Measurements from ENCODE around the gene OR2Y1. TPM values are rescaled to one million over a fixed set of nuclear protein-coding genes. Genes with fewer than 3 reads are reported as not detected.
"Not testable (repeated sequence)": the region's sequence is repeated elsewhere in the genome, so short reads cannot be mapped to it uniquely, and the experiment has no call there.

OR2Y1 gene
- total and polyA plus RNA-seq, 2 donors (not counting 1 experiment from before 2014, with no cell fraction given) = not detected

DNA sequence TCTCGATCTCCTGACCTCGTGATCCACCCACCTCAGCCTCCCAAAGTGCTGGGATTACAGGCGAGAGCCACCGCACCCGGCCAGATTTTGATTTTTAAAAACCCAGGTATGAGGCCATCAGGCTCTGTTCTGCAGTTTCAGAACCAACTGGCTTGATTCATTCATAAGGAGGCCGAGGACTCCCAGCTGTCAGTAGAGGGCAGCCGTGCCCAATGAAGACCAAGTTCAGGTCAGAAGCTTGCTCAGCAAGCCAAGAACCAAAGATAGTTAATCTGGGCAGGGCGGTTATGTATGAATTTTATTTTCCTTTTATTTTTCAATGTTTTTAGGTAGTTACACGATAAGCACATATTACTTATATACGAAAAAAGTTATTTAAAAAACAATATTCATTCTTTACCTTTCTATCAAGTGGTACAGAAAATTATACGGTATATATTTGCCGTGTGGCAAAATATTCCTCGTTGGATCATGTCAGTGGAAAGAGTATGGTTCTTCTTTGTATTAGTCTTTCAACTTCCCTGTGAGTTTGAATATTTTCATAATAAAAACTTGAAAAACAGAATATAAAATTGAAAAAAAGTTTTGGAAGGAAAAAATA, 44.7 kb upstream of the OR2Y1 start:
- Histone ChIP-seq H4K20me1 (ENCODE audit: control insufficient read depth, extremely low read depth, insufficient read depth, low read length) (no peaks in the 10 kb centered on the region), H3K9me3 (ENCODE audit: control insufficient read depth, insufficient read depth, low read depth, low read length) (no peaks in the 10 kb centered on the region), H3K36me3 (ENCODE audit: control insufficient read depth, insufficient read depth, low read length) (no peaks in the 10 kb centered on the region), H3K79me2 (ENCODE audit: control insufficient read depth, insufficient read depth, low read length) (no peaks in the 10 kb centered on the region), H3K27ac (ENCODE audit: insufficient read depth, low read length) (peak overlapping the region; percentile 94), H3K27me3 (ENCODE audit: control insufficient read depth, insufficient read depth, low read length) (no peaks in the 10 kb centered on the region), H3K4me3 (replicated peaks in 1 of 4; ENCODE audit: control extremely low read depth in 1 of 4, insufficient read depth in 1 of 4, low read depth in 3 of 4, low read length in 4 of 4) (no peak overlapping the region), H3K9ac (ENCODE audit: insufficient read depth, low read length) (no peak overlapping the region), H2AFZ (ENCODE audit: low read length) (no peak overlapping the region), H3K4me2 (ENCODE audit: extremely low read depth, insufficient read depth, low read length) (peak overlapping the region; percentile 78), H3K4me1 (ENCODE audit: control insufficient read depth, extremely low read depth, insufficient read depth, low read length) (peaks cover 31% of the 10 kb centered on the region)
- DNase-seq (ENCODE audit: low read depth in 2 of 2) = peak; percentile 77 to 89
- TF ChIP-seq CTCF (conservative IDR thresholded peaks at IDR 0.05 in 1 of 2, IDR thresholded peaks at IDR 0.05 in 1 of 2; ENCODE audit: low read depth in 1 of 2, low read length in 2 of 2) = peak; percentile 76 to 84
- no peak for TF ChIP-seq EZH2 (IDR thresholded peaks at IDR 0.05; ENCODE audit: low read length, missing control alignments)

DNA sequence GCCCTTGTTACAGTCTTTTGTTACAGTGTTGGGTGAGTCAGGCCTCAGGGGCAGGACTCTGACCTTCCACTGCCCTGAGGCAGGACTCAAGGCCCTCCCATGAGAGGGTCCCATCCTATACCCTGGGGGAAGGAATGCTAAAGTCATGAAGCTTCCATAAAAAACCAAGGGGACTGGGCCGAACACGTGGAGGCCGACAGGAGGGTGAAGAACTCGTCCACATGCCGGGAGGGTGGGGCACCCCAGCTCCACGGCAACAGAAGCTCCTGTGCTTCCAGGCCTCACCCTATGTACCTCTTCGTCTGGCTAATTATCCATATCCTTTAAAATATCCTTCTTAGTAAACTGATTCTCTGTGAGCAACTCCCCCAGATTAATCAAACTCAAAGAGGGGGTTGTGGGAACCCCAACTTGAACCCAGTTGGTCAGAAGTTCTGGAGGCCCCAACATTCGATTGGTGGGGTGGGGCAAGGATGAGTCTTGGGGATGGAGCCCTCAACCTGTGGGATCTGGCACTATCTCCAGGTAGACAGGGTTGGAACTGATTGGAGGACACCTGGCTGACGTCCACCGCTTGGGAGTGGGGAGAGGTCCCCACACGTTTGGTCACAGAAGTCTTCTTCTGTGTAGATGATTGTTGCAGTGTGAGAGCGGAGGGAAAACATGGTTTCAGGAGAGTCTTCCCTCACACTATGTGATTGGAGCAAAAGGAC, 43.6 kb upstream of the OR2Y1 start:
- Histone ChIP-seq H3K4me3 (replicated peaks in 1 of 4; ENCODE audit: control extremely low read depth in 1 of 4, insufficient read depth in 1 of 4, low read depth in 3 of 4, low read length in 4 of 4) (no peak overlapping the region), H3K4me1 (ENCODE audit: control insufficient read depth, extremely low read depth, insufficient read depth, low read length) (peaks cover 31% of the 10 kb centered on the region), H3K36me3 (ENCODE audit: control insufficient read depth, insufficient read depth, low read length) (no peaks in the 10 kb centered on the region), H3K4me2 (ENCODE audit: extremely low read depth, insufficient read depth, low read length) (no peak overlapping the region), H3K9ac (ENCODE audit: insufficient read depth, low read length) (no peak overlapping the region), H4K20me1 (ENCODE audit: control insufficient read depth, extremely low read depth, insufficient read depth, low read length) (no peaks in the 10 kb centered on the region), H3K27ac (ENCODE audit: insufficient read depth, low read length) (no peak overlapping the region), H3K9me3 (ENCODE audit: control insufficient read depth, insufficient read depth, low read depth, low read length) (no peaks in the 10 kb centered on the region), H3K27me3 (ENCODE audit: control insufficient read depth, insufficient read depth, low read length) (no peaks in the 10 kb centered on the region), H3K79me2 (ENCODE audit: control insufficient read depth, insufficient read depth, low read length) (no peaks in the 10 kb centered on the region), H2AFZ (ENCODE audit: low read length) (no peak overlapping the region)
- no peak for DNase-seq (ENCODE audit: low read depth in 2 of 2)
- TF ChIP-seq CTCF (conservative IDR thresholded peaks at IDR 0.05 in 1 of 2, IDR thresholded peaks at IDR 0.05 in 1 of 2; ENCODE audit: low read depth in 1 of 2, low read length in 2 of 2) (no peak), EZH2 (IDR thresholded peaks at IDR 0.05; ENCODE audit: low read length, missing control alignments) (no peak)

DNA sequence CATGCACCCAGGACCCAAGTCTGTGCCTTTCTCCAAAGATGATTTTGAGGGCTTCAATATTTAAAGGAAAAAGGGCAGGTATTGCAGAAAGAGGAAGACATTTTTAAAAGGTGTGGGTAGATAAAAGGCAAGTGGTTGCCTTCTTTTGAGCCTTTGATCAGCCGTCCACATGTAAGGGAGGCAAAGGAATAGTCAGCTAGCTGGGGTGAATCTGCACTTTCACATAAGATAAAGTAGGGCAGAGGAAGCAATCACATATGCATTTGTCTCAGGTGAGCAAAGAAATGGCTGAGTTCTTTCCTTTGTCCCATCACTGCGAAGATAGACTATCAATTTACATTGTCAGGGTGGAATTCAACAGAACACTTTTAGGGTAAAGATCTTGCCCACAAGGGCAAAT, 42.9 kb upstream of the OR2Y1 start:
- no peak for TF ChIP-seq CTCF (conservative IDR thresholded peaks at IDR 0.05 in 1 of 2, IDR thresholded peaks at IDR 0.05 in 1 of 2; ENCODE audit: low read depth in 1 of 2, low read length in 2 of 2)
- no peak for TF ChIP-seq EZH2 (IDR thresholded peaks at IDR 0.05; ENCODE audit: low read length, missing control alignments)
- no peak for DNase-seq (ENCODE audit: low read depth in 2 of 2)
- Histone ChIP-seq H3K27ac (ENCODE audit: insufficient read depth, low read length) (no peak overlapping the region), H3K9ac (ENCODE audit: insufficient read depth, low read length) (no peak overlapping the region), H2AFZ (ENCODE audit: low read length) (no peak overlapping the region), H3K27me3 (ENCODE audit: control insufficient read depth, insufficient read depth, low read length) (no peaks in the 10 kb centered on the region), H3K79me2 (ENCODE audit: control insufficient read depth, insufficient read depth, low read length) (no peaks in the 10 kb centered on the region), H3K9me3 (ENCODE audit: control insufficient read depth, insufficient read depth, low read depth, low read length) (no peaks in the 10 kb centered on the region), H3K4me2 (ENCODE audit: extremely low read depth, insufficient read depth, low read length) (no peak overlapping the region), H4K20me1 (ENCODE audit: control insufficient read depth, extremely low read depth, insufficient read depth, low read length) (no peaks in the 10 kb centered on the region), H3K4me3 (replicated peaks in 1 of 4; ENCODE audit: control extremely low read depth in 1 of 4, insufficient read depth in 1 of 4, low read depth in 3 of 4, low read length in 4 of 4) (no peak overlapping the region), H3K4me1 (ENCODE audit: control insufficient read depth, extremely low read depth, insufficient read depth, low read length) (peaks cover 29% of the 10 kb centered on the region), H3K36me3 (ENCODE audit: control insufficient read depth, insufficient read depth, low read length) (no peaks in the 10 kb centered on the region)

- not testable (repeated sequence) for H3K79me2 ChIP-seq (ENCODE audit: control insufficient read depth, insufficient read depth, low read length); H3K36me3 ChIP-seq (ENCODE audit: control insufficient read depth, insufficient read depth, low read length); H3K27ac ChIP-seq (ENCODE audit: insufficient read depth, low read length); H3K4me2 ChIP-seq (ENCODE audit: extremely low read depth, insufficient read depth, low read length); H3K9ac ChIP-seq (ENCODE audit: insufficient read depth, low read length); H3K27me3 ChIP-seq (ENCODE audit: control insufficient read depth, insufficient read depth, low read length); H2AFZ ChIP-seq (ENCODE audit: low read length); H4K20me1 ChIP-seq (ENCODE audit: control insufficient read depth, extremely low read depth, insufficient read depth, low read length); H3K4me3 ChIP-seq (replicated peaks in 1 of 4; ENCODE audit: control extremely low read depth in 1 of 4, insufficient read depth in 1 of 4, low read depth in 3 of 4, low read length in 4 of 4); H3K9me3 ChIP-seq (ENCODE audit: control insufficient read depth, insufficient read depth, low read depth, low read length); DNase-seq (ENCODE audit: low read depth in 2 of 2)
- peaks cover 21% of the 10 kb centered on the region for H3K4me1 ChIP-seq (ENCODE audit: control insufficient read depth, extremely low read depth, insufficient read depth, low read length)
Observed at GRCh38 chr5:180781900-180782326, 42.1 kb upstream of the OR2Y1 start.
